DMS114 treated with DMSO at 0.1 percent for 48 hours (cell line): ENCODE data around the gene NID2.
A peak's percentile ranks its signal among the peaks of the same experiment; 100 is the strongest.

Experiments used
- DNase-seq: peaks from one replicate; lab custom pipeline; 2025; ENCODE audit not compliant: unreplicated experiment; lab: John Stamatoyannopoulos, UW

NID2 gene

GRCh38 chr14:52031781-52032180 is 37.1 kb downstream of the NID2 start:
- DNase-seq = no peak

GRCh38 chr14:52029881-52030280 is 39.0 kb downstream of the NID2 start:
- DNase-seq = no peak

- DNase-seq = no peak
Measured at GRCh38 chr14:52026901-52027300, 42.0 kb downstream of the NID2 start.

- DNase-seq = no peak
Measured at GRCh38 chr14:52026017-52026660, 42.7 kb downstream of the NID2 start.

GRCh38 chr14:52025310-52025709 is 43.5 kb downstream of the NID2 start:
- no peak for DNase-seq

GRCh38 chr14:52023518-52023917 is 45.3 kb downstream of the NID2 start:
- DNase-seq = no peak

- DNase-seq = no peak
Measured at GRCh38 chr14:52021957-52022600, 46.8 kb downstream of the NID2 start.

GRCh38 chr14:52020866-52021717 is 47.8 kb downstream of the NID2 start:
- no peak for DNase-seq

GRCh38 chr14:52020161-52020714 is 48.6 kb downstream of the NID2 start:
- no peak for DNase-seq

GRCh38 chr14:52018970-52019369 is 49.9 kb downstream of the NID2 start:
- no peak for DNase-seq

- no peak for DNase-seq
Measured at GRCh38 chr14:52018252-52018651, 50.6 kb downstream of the NID2 start.

GRCh38 chr14:52015411-52016030 is 53.3 kb downstream of the NID2 start:
- peak; percentile 7 for DNase-seq

- DNase-seq = no peak
Measured at GRCh38 chr14:52014601-52015267, 54.1 kb downstream of the NID2 start.

- DNase-seq = no peak
Measured at GRCh38 chr14:52013984-52014600, 54.8 kb downstream of the NID2 start.

GRCh38 chr14:52012635-52013034 is 56.2 kb downstream of the NID2 start:
- DNase-seq = no peak

- DNase-seq = no peak
Measured at GRCh38 chr14:52011523-52011922, 57.3 kb downstream of the NID2 start.

GRCh38 chr14:52010173-52010693 is 58.6 kb downstream of the NID2 start:
- DNase-seq = no peak

GRCh38 chr14:52008136-52008535 is 60.7 kb downstream of the NID2 start:
- no peak for DNase-seq

GRCh38 chr14:52007637-52008036 is 61.2 kb downstream of the NID2 start:
- DNase-seq = no peak

GRCh38 chr14:52007211-52007610 is 61.6 kb downstream of the NID2 start:
- DNase-seq = no peak
